ENCODE results near the gene KANSL3.

Gene KANSL3

DNA sequence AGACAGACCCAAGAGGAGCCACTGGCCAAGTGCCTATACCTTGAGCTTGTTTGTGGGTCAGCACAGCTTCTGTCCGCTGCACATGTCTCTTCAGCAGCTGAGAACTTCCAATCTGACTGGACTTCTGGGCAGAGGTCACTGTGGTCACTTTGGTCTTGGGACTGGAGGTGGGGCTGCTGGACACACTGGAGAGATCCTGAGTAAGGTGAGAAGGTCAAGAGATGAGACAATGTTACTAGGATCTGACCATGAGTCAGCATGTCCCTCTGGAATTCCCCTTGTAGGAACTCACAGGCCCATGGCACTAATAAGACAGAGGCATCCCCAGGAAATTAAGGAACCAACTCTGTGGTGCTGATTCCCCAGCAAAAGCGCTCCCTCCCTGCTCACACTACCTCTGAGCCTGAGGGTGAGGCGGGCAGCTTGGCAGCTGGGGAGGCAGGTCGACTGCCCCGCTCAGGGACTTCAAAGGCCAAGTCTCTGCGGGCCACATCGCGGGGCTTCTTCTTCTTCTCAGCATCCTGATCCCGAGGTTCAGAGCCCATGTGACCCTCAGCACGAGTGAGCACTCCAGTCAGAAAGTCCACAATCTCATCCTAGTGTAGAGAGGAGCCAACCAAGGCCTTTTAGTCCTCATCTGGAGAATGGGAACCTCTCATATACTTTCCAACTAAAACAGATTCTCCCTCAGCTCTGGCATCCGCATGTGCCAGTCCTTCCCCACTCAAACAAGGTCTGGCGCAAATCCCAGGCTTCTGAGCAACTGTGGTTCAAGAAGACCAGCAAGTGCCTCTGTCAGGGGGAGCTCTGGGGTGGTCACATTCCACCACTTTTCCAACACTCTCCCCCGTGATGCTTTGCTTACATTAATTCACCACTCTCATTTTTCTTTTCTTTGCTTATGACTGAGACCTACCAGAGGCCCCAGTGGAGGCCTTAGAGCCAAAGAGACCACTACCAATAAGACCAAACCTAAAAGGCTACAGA, 29.4 kb downstream of the KANSL3 start:
- Histone ChIP-seq H3K36me3 (ENCODE audit: control insufficient read depth in 1 of 2, insufficient read depth in 2 of 2, low read length in 2 of 2) (peaks cover 79 to 96% of the 10 kb centered on the region in 2 donors), H3K4me3 (ENCODE audit: low read depth in 1 of 2, low read length in 2 of 2) (no peak overlapping the region), H3K9ac (ENCODE audit: low read depth in 1 of 2, low read length in 2 of 2) (no peak overlapping the region), H3K4me1 (ENCODE audit: control insufficient read depth in 1 of 2, insufficient read depth in 2 of 2, low read length in 2 of 2) (no peaks in the 10 kb centered on the region), H3K27ac (ENCODE audit: low read depth, low read length) (no peak overlapping the region), H3K27me3 (ENCODE audit: control insufficient read depth in 1 of 2, insufficient read depth in 2 of 2, low read length in 2 of 2) (no peaks in the 10 kb centered on the region), H3K9me3 (ENCODE audit: control insufficient read depth in 1 of 2, low read length in 2 of 2) (no peaks in the 10 kb centered on the region)

- H3K36me3 ChIP-seq (ENCODE audit: control insufficient read depth in 1 of 2, insufficient read depth in 2 of 2, low read length in 2 of 2), result peaks cover 72 to 96% of the 10 kb centered on the region in 2 donors
- H3K27ac ChIP-seq (ENCODE audit: low read depth, low read length), result no peak overlapping the region
Observed at GRCh38 chr2:96604104-96604503, 34.0 kb downstream of the KANSL3 start.

DNA sequence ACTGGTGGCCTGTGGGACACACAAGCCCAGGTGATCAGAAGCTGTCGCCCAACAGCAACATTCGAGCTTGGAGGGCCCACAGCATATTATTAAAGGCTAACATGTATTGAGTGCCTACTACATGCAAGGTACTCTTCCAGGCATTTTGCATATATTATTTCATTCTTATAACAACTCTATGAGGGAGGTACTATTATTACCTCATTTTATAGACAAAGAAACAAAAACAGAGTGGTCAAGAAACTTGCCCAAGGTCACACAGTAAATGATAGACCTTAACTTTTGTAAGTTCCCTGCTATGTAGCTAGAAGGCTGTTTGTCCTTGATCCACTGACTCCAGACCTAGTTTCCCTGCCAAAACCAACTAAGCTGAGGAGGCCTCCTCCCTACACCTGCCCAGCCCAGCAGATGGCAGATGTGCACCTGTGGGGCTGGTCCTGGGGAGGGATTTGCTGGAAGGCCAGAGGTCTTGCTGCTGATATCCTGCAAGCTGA, 35.7 kb downstream of the KANSL3 start:
- H3K27ac ChIP-seq (ENCODE audit: low read depth, low read length), result peak overlapping the region; percentile 62
- H3K9me3 ChIP-seq (ENCODE audit: control insufficient read depth in 1 of 2, low read length in 2 of 2), result no peaks in the 10 kb centered on the region
- H3K9ac ChIP-seq (ENCODE audit: low read depth in 1 of 2, low read length in 2 of 2), result no peak overlapping the region
- H3K4me3 ChIP-seq (ENCODE audit: low read depth in 1 of 2, low read length in 2 of 2), result no peak overlapping the region
- peaks cover 0 to 18% of the 10 kb centered on the region in 2 donors for H3K4me1 ChIP-seq (ENCODE audit: control insufficient read depth in 1 of 2, insufficient read depth in 2 of 2, low read length in 2 of 2)
- H3K36me3 ChIP-seq (ENCODE audit: control insufficient read depth in 1 of 2, insufficient read depth in 2 of 2, low read length in 2 of 2), result peaks cover 64 to 92% of the 10 kb centered on the region in 2 donors
- no peaks in the 10 kb centered on the region for H3K27me3 ChIP-seq (ENCODE audit: control insufficient read depth in 1 of 2, insufficient read depth in 2 of 2, low read length in 2 of 2)

More at GRCh38 chr2:96604104-96604503, 34.0 kb downstream of the KANSL3 start:
- H3K4me1 ChIP-seq (ENCODE audit: control insufficient read depth in 1 of 2, insufficient read depth in 2 of 2, low read length in 2 of 2), result peaks cover 0 to 18% of the 10 kb centered on the region in 2 donors
- H3K4me3 ChIP-seq (ENCODE audit: low read depth in 1 of 2, low read length in 2 of 2), result no peak overlapping the region
- H3K27me3 ChIP-seq (ENCODE audit: control insufficient read depth in 1 of 2, insufficient read depth in 2 of 2, low read length in 2 of 2), result no peaks in the 10 kb centered on the region
- H3K9ac ChIP-seq (ENCODE audit: low read depth in 1 of 2, low read length in 2 of 2), result no peak overlapping the region
- no peaks in the 10 kb centered on the region for H3K9me3 ChIP-seq (ENCODE audit: control insufficient read depth in 1 of 2, low read length in 2 of 2)

DNA sequence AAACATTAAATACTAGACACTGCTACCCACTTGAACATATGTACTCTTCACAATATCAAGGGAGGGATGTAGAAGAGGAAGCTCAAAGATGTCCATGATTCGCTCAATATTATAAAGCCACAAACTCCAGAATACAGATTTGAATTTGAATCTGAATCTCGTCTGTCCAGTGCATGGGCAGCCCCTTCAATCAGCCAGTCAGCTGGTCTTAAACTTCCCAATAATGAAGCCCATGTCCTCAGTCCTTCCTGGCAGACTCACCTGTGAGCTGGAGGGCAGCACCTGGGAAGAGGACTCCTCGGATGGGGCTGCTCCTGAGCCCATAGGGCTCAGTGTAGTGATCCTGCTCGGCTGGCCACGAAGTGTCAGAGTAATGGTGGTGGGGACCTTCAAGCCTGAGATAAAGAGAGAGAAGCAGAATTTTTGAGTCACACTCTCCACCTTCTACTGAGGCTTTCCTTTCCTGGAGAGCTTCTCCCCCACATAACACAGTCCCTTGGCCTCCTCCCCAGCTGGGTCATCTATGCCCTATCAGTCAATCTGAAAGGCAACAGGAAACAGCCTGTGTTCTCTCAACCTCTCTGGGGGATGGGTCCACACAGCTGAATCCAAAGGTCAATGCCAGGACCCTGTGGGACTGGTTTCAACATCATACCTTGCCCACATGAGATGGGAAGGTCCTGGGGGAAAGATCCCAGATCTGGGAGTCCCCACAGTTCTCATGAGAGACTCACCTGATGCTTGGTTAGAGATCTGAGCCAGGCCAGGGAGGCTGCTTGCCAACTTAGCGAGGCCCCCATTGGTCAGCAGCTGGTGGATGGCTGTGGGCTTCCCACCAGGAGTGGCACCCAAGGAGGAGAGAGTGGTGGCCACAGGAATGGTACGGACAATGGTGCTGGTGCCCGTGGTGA, 36.5 kb downstream of the KANSL3 start:
- H3K27ac ChIP-seq (ENCODE audit: low read depth, low read length), result peak overlapping the region; percentile 62

DNA sequence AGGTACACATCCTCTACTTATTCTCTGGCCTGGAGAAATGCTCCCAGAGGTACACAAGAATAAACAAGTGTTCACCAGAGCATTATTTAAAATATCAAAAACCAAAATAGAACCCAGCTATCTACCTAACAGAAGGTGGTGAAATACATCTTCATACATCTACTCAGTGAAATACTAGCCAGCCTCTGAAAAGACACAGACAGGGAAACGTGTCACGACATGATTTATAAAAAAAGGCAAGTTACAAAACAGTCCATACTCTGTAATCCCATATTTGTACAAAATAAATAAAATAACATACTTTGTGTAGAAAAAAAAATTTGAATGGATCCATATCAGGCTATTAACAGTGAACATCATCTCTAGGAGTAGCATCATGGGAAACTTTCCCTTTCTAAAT, 38.2 kb downstream of the KANSL3 start:
- Histone ChIP-seq H3K4me3 (ENCODE audit: low read depth in 1 of 2, low read length in 2 of 2) (no peak overlapping the region), H3K27ac (ENCODE audit: low read depth, low read length) (no peak overlapping the region), H3K36me3 (ENCODE audit: control insufficient read depth in 1 of 2, insufficient read depth in 2 of 2, low read length in 2 of 2) (peaks cover 58 to 93% of the 10 kb centered on the region in 2 donors), H3K4me1 (ENCODE audit: control insufficient read depth in 1 of 2, insufficient read depth in 2 of 2, low read length in 2 of 2) (peaks cover 0 to 18% of the 10 kb centered on the region in 2 donors), H3K27me3 (ENCODE audit: control insufficient read depth in 1 of 2, insufficient read depth in 2 of 2, low read length in 2 of 2) (no peaks in the 10 kb centered on the region), H3K9me3 (ENCODE audit: control insufficient read depth in 1 of 2, low read length in 2 of 2) (no peaks in the 10 kb centered on the region), H3K9ac (ENCODE audit: low read depth in 1 of 2, low read length in 2 of 2) (no peak overlapping the region)

More for the DNA sequence above, 36.5 kb downstream of the KANSL3 start:
- Histone ChIP-seq H3K4me3 (ENCODE audit: low read depth in 1 of 2, low read length in 2 of 2) (no peak overlapping the region), H3K9ac (ENCODE audit: low read depth in 1 of 2, low read length in 2 of 2) (no peak overlapping the region), H3K4me1 (ENCODE audit: control insufficient read depth in 1 of 2, insufficient read depth in 2 of 2, low read length in 2 of 2) (peaks cover 0 to 18% of the 10 kb centered on the region in 2 donors), H3K9me3 (ENCODE audit: control insufficient read depth in 1 of 2, low read length in 2 of 2) (no peaks in the 10 kb centered on the region), H3K27me3 (ENCODE audit: control insufficient read depth in 1 of 2, insufficient read depth in 2 of 2, low read length in 2 of 2) (no peaks in the 10 kb centered on the region), H3K36me3 (ENCODE audit: control insufficient read depth in 1 of 2, insufficient read depth in 2 of 2, low read length in 2 of 2) (peaks cover 59 to 92% of the 10 kb centered on the region in 2 donors)

GRCh38 chr2:96596596-96596995, 41.5 kb downstream of the KANSL3 start:
- Histone ChIP-seq H3K4me3 (ENCODE audit: low read depth in 1 of 2, low read length in 2 of 2) (no peak overlapping the region), H3K9ac (ENCODE audit: low read depth in 1 of 2, low read length in 2 of 2) (no peak overlapping the region), H3K36me3 (ENCODE audit: control insufficient read depth in 1 of 2, insufficient read depth in 2 of 2, low read length in 2 of 2) (peaks cover 60 to 94% of the 10 kb centered on the region in 2 donors), H3K9me3 (ENCODE audit: control insufficient read depth in 1 of 2, low read length in 2 of 2) (no peaks in the 10 kb centered on the region), H3K4me1 (ENCODE audit: control insufficient read depth in 1 of 2, insufficient read depth in 2 of 2, low read length in 2 of 2) (peaks cover 4 to 8% of the 10 kb centered on the region in 2 donors), H3K27me3 (ENCODE audit: control insufficient read depth in 1 of 2, insufficient read depth in 2 of 2, low read length in 2 of 2) (no peaks in the 10 kb centered on the region), H3K27ac (ENCODE audit: low read depth, low read length) (no peak overlapping the region)

DNA sequence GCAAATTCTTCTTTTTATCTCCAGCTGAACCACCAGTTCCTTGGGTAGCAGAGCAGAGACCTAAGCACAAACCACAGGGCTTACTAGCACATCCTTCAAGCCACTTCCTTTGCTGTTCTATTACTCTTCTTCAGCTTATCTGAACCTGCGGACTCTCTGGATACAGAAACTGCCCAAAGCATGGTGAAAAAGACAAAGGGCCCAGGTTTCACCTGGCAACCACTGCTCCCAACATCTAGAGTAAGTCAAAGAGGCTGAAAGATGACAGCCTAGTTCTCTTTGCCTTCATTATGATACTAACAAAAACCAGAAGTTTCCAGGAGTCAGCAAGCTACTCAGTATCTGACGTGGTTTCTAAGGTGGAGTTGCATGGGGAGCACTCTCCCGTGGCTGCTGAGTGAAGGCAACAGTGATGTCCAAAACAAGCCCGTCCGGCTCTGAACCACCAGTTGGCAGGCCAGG, 43.4 kb downstream of the KANSL3 start:
- Histone ChIP-seq H3K4me3 (ENCODE audit: low read depth in 1 of 2, low read length in 2 of 2) (no peak overlapping the region), H3K9me3 (ENCODE audit: control insufficient read depth in 1 of 2, low read length in 2 of 2) (no peaks in the 10 kb centered on the region), H3K27ac (ENCODE audit: low read depth, low read length) (no peak overlapping the region), H3K36me3 (ENCODE audit: control insufficient read depth in 1 of 2, insufficient read depth in 2 of 2, low read length in 2 of 2) (peaks cover 55 to 75% of the 10 kb centered on the region in 2 donors), H3K27me3 (ENCODE audit: control insufficient read depth in 1 of 2, insufficient read depth in 2 of 2, low read length in 2 of 2) (no peaks in the 10 kb centered on the region), H3K4me1 (ENCODE audit: control insufficient read depth in 1 of 2, insufficient read depth in 2 of 2, low read length in 2 of 2) (peaks cover 0 to 8% of the 10 kb centered on the region in 2 donors), H3K9ac (ENCODE audit: low read depth in 1 of 2, low read length in 2 of 2) (no peak overlapping the region)

DNA sequence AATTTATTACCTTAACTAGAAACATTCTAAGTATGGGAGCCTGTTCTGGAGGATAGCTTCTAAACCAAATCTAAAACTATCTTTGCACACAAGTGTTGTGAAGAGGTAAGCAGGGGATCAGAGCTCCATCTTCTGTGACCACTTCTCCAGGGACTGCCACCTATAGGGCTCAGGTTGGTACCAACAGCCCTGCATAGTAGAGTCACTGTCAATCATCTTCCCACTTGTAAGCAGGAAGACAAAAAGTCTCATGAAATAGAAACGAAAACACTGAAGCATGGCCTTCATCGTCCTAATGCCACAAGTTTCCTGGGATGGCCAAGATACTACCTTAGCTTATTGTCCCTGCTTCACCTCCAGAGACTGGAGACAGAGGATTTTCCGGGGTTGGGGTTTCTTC, 43.8 kb downstream of the KANSL3 start:
- Histone ChIP-seq H3K4me1 (ENCODE audit: control insufficient read depth in 1 of 2, insufficient read depth in 2 of 2, low read length in 2 of 2) (peaks cover 0 to 8% of the 10 kb centered on the region in 2 donors), H3K27ac (ENCODE audit: low read depth, low read length) (no peak overlapping the region), H3K27me3 (ENCODE audit: control insufficient read depth in 1 of 2, insufficient read depth in 2 of 2, low read length in 2 of 2) (no peaks in the 10 kb centered on the region), H3K36me3 (ENCODE audit: control insufficient read depth in 1 of 2, insufficient read depth in 2 of 2, low read length in 2 of 2) (peaks cover 55 to 71% of the 10 kb centered on the region in 2 donors), H3K4me3 (ENCODE audit: low read depth in 1 of 2, low read length in 2 of 2) (no peak overlapping the region), H3K9ac (ENCODE audit: low read depth in 1 of 2, low read length in 2 of 2) (no peak overlapping the region), H3K9me3 (ENCODE audit: control insufficient read depth in 1 of 2, low read length in 2 of 2) (no peaks in the 10 kb centered on the region)

- H3K9ac ChIP-seq (ENCODE audit: low read depth in 1 of 2, low read length in 2 of 2), result no peak overlapping the region
- peaks cover 6 to 8% of the 10 kb centered on the region in 2 donors for H3K4me1 ChIP-seq (ENCODE audit: control insufficient read depth in 1 of 2, insufficient read depth in 2 of 2, low read length in 2 of 2)
- no peaks in the 10 kb centered on the region for H3K27me3 ChIP-seq (ENCODE audit: control insufficient read depth in 1 of 2, insufficient read depth in 2 of 2, low read length in 2 of 2)
- no peaks in the 10 kb centered on the region for H3K9me3 ChIP-seq (ENCODE audit: control insufficient read depth in 1 of 2, low read length in 2 of 2)
- peaks cover 42 to 47% of the 10 kb centered on the region in 2 donors for H3K36me3 ChIP-seq (ENCODE audit: control insufficient read depth in 1 of 2, insufficient read depth in 2 of 2, low read length in 2 of 2)
- H3K27ac ChIP-seq (ENCODE audit: low read depth, low read length), result no peak overlapping the region
- H3K4me3 ChIP-seq (ENCODE audit: low read depth in 1 of 2, low read length in 2 of 2), result no peak overlapping the region
Observed at GRCh38 chr2:96591494-96591893, 46.6 kb downstream of the KANSL3 start.

All from duodenal mucosa (tissue), 2 donors.